ENCODE results near the gene MDM4. TPM values are rescaled to one million over a fixed set of nuclear protein-coding genes. Genes with fewer than 3 reads are reported as not detected.
A peak's percentile ranks its signal among the peaks of the same experiment; 100 is the strongest.

The MDM4 gene, protein sequence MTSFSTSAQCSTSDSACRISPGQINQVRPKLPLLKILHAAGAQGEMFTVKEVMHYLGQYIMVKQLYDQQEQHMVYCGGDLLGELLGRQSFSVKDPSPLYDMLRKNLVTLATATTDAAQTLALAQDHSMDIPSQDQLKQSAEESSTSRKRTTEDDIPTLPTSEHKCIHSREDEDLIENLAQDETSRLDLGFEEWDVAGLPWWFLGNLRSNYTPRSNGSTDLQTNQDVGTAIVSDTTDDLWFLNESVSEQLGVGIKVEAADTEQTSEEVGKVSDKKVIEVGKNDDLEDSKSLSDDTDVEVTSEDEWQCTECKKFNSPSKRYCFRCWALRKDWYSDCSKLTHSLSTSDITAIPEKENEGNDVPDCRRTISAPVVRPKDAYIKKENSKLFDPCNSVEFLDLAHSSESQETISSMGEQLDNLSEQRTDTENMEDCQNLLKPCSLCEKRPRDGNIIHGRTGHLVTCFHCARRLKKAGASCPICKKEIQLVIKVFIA
- polyA plus RNA-seq (2012; ENCODE audit: insufficient read depth, insufficient read length): 6.0 TPM

DNA sequence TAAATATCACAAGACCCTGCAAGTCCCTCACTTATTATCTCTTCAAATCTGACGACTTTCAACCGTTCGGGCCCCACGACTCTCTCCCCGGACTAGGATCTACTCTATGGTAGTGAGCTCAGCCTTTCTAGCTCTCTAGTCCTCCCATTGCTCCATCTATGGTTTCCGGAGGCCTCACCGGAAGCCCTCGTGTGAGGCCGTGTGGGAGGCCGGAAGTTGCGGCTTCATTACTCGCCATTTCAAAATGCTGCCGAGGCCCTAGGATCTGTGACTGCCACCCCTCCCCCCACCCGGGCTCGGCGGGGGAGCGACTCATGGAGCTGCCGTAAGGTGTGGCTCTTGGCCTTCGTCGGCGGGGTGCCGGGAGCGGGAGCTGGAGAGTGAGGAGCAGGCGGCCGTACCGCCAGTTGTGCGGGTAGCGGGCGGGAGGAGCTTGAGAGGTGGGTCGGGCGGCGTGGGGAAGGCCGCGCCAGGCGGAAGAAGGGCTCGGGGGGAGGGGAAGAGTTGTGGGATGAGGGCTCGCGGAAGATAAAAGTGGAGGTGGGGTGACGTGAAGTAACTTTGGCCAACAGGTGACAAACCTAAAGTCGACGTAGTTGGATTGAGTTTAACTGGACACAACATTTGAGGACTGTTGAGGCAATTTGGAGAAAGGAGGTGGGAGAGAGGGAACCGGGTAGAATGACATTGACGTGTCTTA, at the start of gene MDM4:
MDM4 (plus strand) TSS at position 227 of the 700 bp plus-strand sequence. CDS start 9,113 bp downstream, outside the sequence.
- H3K4me3 ChIP-seq (ENCODE audit: low read length): peak within 1 kb of the TSS; percentile 97
- DNase-seq (ENCODE audit: low read depth, low spot score): peak; percentile 97

DNA sequence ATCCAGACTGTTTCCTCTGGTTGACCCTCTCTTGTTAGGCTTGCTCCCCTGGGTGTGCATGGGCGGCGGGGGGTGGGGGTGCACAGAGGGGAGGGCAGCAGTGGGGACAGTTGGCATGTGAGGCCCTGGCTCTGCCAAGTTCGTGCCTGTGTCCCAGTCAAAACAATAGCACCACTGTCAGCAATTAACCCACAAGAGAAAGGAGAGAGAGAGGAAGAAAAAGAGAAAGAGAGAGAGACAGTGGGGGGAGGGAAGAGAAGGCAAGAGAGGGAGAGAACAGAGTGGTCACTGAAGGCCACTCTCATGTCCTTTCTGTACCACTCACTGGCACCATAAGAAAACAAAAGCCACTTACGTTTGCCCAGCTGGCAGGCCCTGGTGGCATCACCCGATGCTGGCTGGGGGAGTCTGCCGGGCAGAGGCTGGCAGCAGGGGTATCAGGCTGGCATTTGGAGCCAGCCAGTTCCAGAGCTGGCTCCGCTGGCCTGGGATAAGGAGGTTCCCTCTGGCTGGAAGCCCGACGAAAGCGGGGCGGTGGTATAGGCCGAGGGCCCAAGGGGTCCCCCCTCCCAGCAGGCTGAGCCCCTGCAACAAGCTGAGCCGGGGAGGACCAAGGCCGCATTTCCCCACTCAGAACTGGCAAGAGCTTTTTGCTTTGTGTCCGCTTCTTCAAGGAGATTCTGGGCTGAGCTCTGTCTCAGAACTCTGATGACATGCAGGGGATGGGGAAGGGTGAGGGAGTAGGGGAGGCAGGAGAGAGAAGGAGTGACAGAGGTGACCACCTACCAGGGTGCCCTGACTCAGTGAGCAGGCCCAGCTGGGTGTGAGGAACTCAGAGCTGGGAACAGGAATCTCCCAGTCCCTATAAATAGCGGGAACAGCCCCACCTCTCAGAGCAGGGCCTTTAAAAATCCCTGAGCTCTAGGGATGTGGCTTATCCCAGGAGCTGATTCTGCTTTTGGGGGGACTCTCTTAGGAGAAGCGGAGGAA, 49.5 kb upstream of the MDM4 start:
- DNase-seq (ENCODE audit: low read depth, low spot score): no peak
- H3K4me3 ChIP-seq (ENCODE audit: low read length): no peak overlapping the region

DNA sequence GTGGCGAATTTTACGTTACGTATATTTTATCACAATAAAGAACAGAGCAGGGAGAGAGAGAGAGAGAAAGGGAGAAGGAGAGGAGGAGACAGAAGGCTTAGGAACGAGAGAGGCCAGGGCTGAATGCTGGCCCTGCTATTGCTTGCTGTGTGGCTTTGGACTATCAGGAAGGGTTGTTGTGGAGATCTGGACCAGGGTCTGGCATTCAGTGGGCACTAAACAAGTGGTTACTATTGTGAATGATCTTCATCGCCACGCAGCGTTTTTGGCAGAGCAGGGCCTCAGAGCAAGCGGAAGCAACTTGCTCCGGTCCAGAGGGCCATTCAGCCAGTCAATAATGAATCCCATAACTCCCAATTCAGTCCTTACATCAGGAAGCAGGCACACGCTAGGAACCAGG, 48.0 kb upstream of the MDM4 start:
- DNase-seq (ENCODE audit: low read depth, low spot score): no peak
- H3K4me3 ChIP-seq (ENCODE audit: low read length): no peak overlapping the region

DNA sequence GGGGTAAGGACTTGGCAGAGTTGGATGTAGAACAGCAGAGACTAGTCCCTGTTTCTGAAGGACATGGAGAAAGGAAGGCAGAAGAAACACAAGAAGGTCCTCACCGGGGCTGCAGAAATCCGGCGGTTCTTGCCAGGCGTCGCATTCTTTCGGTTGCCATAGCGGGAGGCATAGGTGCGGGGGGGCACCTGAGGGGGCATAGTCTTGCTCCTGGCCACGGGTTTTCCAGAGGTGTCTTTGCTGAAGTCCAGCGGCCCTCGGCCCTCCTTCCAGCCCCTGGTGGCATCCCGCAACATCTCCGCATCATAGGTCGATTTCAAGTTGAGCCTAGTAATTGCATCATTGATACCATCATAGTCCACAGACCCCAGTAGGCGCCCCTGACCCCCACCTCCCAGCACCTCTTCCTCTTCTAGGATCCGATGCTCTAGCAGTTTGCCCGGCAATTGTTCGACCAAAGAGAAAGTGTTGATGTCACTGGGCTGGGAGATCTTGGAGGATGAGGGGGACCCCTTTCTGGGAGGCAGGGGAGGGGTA, 47.4 kb upstream of the MDM4 start:
- no peak overlapping the region for H3K4me3 ChIP-seq (ENCODE audit: low read length)
- DNase-seq (ENCODE audit: low read depth, low spot score): no peak

DNA sequence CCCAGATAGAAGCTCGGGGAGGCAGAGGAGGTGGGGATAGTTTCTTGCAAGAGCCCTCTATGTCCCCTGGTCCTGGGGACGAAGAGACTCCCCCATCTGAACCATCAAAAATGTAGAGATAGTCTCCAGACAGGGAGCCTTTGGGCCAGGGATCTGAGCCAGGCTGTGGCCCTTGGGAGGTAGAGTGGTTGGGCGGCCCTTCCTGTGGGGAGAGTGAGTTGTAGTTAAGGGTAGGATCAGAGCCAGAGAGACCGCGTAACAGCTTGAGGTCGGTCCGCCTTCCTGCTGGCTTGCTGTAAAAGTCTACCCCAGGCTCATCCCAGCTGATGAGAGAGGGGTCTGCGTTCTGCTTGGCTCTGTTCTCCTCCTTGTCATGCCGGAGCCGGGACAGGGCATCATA, 46.9 kb upstream of the MDM4 start:
- no peak for DNase-seq (ENCODE audit: low read depth, low spot score)
- H3K4me3 ChIP-seq (ENCODE audit: low read length): no peak overlapping the region

DNA sequence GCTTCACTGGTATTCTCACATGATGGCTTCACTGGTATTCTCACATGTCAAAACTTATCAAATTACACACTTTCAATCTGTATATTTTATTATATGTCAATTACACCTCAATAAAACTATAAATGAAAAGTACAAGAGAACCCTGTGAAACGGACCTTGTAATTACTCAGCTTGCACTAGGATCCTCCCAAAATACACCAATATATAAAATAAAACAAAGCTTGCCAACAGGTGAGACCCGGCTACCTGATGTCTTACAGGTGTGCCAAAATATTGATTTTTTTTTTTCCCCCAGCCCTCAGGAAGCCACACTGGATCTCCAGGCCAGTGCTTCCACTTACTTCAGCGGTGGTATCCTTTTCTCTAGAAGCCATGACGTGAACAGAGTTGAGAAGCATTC, 44.5 kb upstream of the MDM4 start:
- no peak overlapping the region for H3K4me3 ChIP-seq (ENCODE audit: low read length)
- no peak for DNase-seq (ENCODE audit: low read depth, low spot score)

DNA sequence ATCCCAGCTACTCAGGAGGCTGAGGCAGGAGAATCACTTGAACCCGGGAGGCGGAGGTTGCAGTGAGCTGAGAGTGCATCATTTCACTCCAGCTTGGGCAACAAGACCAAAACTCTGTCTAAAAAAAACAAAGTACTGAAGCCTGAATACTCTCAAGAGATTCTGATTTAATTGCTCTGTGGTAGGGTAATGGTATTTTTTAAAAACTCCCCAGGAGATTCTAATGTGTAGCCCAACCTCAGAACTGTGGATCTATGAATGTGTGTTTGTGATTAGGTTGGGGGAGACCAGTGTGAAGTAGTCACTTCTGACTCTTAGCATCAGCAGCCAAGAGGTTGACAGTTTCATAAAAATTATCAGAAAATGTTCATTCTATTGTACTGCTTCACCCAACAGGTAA, 43.5 kb upstream of the MDM4 start:
- no peak for DNase-seq (ENCODE audit: low read depth, low spot score)
- H3K4me3 ChIP-seq (ENCODE audit: low read length): no peak overlapping the region

DNA sequence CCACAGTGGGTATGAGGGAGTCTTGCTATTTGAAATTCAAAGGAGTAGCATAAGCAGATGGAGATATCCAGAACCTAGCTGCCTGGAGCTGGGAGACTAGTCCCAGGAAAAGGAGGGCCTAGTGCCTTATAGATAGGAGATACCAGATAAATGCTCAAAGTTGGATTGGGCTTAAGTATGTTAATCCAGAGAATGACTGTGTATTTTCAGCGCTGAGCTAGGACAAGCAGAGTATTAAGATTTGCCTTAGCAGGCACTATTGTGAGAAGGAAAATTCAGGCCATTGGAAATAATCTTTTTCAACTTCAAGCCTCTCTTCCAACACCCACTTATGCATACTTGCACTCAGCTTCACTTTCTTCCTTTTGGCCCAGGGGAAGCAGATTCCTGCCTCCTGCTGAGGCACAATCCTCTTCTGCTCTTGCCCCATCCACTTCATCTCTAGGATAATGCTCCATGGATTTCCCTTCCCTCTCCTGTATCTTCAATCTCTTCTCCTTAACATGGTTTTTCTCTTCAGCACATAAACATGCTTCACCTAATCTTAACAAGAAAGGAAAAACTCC, 42.7 kb upstream of the MDM4 start:
- no peak for DNase-seq (ENCODE audit: low read depth, low spot score)

DNA sequence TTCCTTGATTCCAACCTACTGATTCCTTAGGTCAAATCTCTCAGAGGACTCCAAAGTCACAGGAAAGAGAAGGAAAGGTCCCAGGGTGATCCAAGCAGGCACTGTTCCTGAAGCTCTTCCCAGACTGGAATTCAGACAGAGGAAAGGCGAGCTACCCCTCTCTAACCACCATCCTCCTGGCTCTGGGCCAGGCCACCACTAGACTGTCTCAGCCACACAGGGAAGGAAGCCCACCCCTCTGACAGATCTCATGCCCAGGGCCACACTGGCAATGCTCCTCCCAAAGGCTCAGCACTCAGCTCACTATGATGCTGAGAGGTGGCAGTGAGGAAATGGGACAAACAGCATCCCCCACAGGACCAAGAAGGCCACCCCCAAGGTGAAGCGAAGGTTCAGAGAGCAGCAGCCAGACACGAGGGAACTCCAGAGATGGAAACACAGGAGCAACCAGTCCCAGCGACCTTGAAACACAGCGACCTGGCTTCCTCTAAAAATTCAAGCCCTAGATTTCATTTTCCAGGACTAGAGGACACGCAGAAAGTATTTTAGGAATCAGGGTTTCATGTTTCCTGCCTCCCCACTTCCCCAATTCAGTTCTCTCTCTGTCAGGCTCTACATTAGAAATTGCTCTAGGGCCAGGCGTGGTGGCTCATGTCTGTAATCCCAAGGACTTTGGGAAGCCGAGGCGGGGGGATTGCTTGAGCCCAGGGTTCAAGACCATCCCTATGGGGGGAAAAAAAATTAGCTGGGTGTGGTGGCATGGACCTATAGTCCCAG, 40.4 kb upstream of the MDM4 start:
- H3K4me3 ChIP-seq (ENCODE audit: low read length): no peak overlapping the region
- DNase-seq (ENCODE audit: low read depth, low spot score): no peak

More for the DNA sequence above, 42.7 kb upstream of the MDM4 start:
- H3K4me3 ChIP-seq (ENCODE audit: low read length): no peak overlapping the region

DNA sequence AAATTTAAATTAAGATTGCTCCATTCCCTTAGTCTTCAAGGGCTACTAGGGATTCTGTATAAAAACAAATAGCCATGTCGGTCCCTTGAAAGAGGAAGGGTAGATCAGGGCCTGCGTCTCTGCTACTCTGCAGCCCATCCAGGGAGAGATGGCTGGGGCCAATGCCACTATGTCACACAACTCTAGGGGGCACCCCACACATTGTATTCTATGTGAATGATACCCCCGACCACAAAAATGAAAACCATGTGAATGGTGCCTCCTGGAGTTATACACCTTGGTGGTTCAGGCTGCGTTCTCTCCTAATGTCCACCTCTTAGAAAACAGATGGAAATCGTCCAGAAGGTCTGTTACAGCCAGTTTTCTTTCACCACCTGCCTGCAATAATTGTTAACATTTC, 39.6 kb upstream of the MDM4 start:
- no peak overlapping the region for H3K4me3 ChIP-seq (ENCODE audit: low read length)
- DNase-seq (ENCODE audit: low read depth, low spot score): no peak

DNA sequence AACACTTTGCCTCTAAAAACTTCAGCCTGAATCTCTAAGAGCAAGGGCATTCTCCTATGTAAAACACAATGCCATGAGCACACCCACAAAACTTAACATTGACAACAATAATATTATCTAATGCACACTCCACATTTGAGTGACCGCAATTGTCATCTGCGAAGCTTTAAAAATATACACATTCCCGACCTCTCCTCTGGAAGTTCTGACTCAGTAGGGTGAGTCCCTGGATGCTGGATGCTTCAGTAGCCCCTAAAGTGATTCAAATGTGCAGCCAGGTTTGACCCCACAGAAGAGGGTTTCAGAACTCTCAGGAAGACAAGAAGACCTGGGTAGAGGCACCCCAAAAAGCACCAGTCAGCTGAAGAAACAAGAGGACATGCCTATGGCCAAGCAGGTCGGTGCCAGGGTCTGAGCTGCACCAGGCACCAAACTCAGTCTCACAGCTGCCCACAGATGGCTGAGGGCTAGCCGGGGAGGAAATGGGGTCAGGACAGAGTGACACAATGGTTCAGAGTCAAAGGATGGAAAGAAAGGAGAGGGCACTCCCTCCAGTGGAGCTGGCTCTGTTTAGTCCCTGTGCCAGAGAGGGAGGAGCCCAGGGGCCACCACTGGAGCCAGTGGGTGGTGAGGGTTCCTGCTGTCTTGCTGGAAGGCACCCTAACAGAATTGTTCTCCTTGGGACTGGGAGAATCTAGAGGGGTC, 39.0 kb upstream of the MDM4 start:
- no peak overlapping the region for H3K4me3 ChIP-seq (ENCODE audit: low read length)
- no peak for DNase-seq (ENCODE audit: low read depth, low spot score)

DNA sequence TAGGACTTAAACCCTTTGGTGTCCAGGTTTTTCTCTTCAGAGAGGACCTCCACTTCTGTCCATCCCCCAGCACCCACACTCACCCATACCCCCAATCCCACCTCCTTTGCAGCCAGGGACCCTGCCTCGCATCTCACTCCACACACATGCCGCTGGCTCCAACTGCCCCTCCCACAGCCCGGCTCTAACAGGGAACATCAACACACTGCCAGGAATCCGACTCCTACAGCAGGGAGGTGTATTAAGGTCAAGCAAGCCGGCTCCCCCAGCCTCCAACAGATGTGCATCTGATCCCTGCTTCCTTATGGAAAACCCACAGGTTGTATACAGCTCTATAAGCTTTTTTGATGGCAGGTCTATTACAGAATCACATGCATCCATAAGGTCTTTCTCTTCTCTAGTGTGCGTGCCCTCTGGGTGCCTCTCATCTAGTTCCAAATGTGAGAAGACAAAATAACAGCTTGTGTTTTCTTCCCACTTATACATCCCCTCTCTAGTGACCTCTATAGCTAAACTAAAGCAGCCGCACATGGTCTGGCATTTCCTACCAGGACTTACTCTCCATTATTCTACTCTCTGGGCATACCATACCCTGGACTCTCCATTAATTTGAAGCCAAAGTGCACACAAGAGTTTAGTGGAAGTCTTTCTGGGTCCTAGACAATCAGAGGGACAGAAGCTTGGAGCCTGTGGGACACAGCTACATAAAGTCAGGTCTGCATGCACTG, 37.9 kb upstream of the MDM4 start:
- H3K4me3 ChIP-seq (ENCODE audit: low read length): no peak overlapping the region
- DNase-seq (ENCODE audit: low read depth, low spot score): no peak

DNA sequence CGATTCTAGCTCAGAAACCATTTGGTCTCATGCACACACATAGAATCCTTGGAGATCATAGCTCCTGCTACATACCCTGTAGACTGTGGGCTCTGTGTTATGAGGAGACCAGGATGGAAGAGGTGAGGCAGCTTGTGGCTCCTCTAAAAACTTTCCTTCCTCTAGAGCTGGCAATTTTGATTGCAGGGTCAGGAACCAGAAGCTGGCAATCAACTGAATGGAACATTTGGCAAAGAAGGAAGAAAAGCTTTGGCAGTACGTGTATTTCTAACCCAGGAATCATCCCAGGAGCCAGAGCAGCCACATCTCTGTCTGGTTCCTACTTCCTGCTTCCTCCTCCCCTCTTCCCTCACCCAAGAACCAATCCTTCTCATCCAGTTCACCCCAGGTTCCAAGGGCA, 37.3 kb upstream of the MDM4 start:
- DNase-seq (ENCODE audit: low read depth, low spot score): no peak
- no peak overlapping the region for H3K4me3 ChIP-seq (ENCODE audit: low read length)

DNA sequence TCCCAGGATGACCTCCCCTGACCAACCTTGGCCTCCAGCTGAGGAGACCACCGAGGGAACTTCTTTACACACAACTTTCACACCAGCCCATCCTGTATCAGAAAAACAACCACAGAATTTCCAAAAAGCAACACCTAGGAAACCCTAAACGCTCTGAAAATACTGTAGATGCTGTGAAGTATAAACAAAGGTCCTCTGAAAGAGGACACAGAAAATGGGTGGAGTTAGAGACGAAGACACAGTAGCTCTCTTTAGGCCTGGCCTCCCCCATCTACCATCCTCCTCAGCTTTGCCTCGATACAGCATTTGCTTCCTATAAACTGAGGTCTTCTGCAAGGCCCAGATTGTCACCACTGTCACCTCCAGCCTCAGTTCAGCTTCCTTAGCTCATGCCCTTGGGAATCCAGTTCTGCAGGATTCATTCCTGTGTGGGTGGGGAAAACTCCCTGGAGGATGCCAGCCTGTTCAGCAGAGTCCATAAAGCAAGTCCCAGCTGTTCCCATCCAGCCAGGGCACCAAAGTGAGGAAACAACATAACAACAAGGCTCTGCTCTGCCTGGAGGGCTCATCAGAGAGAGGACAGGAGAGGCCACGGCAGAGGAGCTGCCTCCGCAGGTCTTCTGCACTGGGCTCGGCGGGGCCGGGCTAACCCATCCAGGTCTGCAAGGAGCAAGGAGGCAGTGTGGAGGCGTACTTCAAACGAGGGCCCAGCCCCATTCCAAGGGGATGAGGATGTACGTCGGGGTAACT, 36.6 kb upstream of the MDM4 start:
- no peak for DNase-seq (ENCODE audit: low read depth, low spot score)
- H3K4me3 ChIP-seq (ENCODE audit: low read length): no peak overlapping the region

DNA sequence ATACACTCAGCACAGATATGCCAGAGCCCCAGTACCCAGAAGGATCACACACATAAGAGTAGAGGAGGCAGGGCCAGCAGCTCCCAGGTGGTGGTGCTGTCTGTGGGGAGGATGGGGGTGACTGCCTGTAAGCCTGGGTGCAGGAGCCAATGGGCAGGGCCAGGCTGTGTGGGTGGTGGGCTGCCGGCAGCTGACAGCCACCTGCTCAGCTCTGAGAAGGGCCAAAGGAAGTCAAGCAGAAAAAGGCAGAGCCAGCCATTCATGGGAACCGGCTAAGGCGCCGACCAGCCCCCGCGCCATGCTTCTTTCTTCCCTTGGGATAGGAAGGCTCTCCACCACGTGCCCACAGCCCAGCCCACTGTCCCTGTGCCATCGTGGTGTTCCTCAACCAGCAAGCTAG, 35.7 kb upstream of the MDM4 start:
- DNase-seq (ENCODE audit: low read depth, low spot score): peak; percentile 35
- H3K4me3 ChIP-seq (ENCODE audit: low read length): no peak overlapping the region

DNA sequence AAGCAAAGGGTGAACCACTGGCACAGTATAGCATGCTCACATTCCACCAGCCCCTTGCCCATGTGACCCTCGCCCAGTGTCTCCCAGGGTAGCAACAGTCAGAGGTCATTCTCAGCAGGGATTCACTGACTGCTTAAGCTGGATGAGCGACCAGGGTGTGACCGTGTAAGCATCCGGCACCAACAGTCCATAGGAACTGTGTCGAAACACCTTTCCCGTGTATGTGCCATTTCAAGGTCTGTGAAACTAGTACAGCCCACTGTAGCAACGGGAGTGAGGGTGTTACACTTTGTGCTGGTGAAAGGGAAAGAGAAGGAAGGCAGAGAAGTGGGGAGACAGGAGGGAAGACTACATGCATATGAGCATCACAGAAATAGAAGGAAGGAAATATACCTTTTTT, 32.4 kb upstream of the MDM4 start:
- no peak overlapping the region for H3K4me3 ChIP-seq (ENCODE audit: low read length)
- no peak for DNase-seq (ENCODE audit: low read depth, low spot score)

Measured in Jurkat, Clone E6-1 (cell line).